ENCODE data around the gene PPP1R14C.
"Not testable (repeated sequence)": the region's sequence is repeated elsewhere in the genome, so short reads cannot be mapped to it uniquely, and the experiment has no call there.

PPP1R14C gene

DNA sequence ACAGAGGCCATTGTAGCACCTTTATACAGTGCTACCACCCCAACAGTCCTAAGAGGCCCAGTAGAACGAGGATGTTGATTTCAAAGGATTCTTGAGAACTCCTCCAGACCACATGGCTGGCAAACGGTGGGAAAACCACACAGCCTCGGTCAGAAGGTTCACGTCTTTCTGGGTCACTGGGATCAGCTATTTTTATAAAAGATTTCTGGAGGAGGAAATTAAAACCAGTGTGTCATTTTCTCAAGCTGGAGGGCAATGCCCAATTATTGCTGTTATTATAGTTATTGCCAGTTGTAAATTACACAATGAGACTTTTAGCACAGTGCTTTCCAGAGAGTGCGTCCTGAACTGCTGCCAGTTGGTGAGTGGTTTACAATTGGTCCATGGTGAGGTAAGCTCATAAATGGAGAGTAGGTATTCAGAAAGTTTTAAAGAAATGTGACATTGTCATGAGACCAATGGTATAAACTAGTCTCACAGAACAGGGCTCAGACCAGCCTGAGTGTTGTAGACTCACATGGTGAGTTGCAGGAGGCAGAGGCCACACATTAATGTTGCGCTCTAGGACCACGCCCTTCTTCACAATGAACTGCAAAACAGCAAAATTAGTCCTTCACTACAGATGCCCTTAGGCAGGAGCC, 8.4 kb upstream of the PPP1R14C start:
- no peak overlapping the region for H3K4me3 ChIP-seq (ENCODE audit: low read depth, low read length)
- DNase-seq (ENCODE audit: low read depth) = no peak
- TF ChIP-seq, protein P1, sequence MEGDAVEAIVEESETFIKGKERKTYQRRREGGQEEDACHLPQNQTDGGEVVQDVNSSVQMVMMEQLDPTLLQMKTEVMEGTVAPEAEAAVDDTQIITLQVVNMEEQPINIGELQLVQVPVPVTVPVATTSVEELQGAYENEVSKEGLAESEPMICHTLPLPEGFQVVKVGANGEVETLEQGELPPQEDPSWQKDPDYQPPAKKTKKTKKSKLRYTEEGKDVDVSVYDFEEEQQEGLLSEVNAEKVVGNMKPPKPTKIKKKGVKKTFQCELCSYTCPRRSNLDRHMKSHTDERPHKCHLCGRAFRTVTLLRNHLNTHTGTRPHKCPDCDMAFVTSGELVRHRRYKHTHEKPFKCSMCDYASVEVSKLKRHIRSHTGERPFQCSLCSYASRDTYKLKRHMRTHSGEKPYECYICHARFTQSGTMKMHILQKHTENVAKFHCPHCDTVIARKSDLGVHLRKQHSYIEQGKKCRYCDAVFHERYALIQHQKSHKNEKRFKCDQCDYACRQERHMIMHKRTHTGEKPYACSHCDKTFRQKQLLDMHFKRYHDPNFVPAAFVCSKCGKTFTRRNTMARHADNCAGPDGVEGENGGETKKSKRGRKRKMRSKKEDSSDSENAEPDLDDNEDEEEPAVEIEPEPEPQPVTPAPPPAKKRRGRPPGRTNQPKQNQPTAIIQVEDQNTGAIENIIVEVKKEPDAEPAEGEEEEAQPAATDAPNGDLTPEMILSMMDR (IDR thresholded peaks at IDR 0.05; ENCODE audit: control insufficient read depth, extremely low read depth, insufficient read depth) = no peak

DNA sequence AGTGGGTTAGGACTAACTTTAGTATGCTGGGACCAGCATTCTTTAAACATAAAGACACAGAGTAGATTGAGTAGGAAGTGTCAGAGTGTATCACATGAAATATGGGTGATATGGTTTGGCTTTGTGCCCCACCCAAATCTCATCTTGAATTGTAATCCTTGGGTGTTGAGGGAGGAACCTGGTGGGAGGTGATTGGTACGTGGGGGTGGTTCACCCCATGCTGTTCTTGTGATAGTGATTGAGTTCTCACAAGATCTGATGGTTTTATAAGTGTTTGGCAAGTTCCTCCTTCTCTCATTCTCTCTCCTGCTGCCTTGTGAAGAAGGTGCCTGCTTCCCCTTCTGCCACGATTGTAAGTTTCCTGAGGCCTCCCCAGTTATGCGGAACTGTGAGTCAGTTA, 5.1 kb upstream of the PPP1R14C start:
- H3K4me3 ChIP-seq (ENCODE audit: low read depth, low read length); DNase-seq (ENCODE audit: low read depth): not testable (repeated sequence)

DNA sequence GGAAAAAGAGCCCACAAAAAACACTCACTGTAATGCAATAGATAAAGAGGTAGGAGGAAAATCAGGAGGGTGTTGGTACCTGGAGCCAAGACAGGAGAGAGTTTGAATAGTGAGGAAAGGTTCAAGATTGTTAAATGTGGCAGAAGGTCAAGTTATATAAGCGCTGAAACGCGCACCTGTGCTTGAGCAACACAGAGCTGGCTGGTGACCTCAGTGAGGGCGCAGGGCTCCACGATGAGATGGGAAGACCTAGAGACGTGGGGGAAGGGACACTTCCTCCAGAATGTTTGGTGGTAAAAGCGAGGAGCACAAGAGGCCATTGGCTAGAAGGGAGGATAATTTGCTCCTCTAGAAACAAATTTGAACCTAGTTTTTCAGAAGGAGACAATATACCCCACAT, 4.2 kb upstream of the PPP1R14C start:
- TF ChIP-seq, protein P1 (IDR thresholded peaks at IDR 0.05; ENCODE audit: control insufficient read depth, extremely low read depth, insufficient read depth) = no peak
- no peak overlapping the region for H3K4me3 ChIP-seq (ENCODE audit: low read depth, low read length)
- DNase-seq (ENCODE audit: low read depth) = no peak

DNA sequence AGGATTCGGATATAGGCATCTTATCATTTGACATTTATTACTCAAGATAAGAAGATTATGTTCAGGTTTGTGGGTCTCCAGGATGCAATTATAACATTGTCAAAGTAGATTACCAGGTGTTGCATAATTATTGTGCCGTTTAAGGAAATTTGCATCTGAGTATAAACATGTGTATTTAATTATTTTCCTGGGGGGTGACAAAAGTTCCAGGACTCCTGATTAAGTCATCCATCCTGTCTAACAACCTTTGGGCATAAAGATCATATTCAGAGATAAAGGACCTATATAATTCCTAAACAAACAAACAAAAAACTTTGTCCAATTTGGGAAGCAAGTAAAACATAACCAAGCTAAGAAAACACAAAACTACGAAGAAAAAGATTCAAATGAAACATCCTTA, 3.3 kb upstream of the PPP1R14C start:
- peak overlapping the region; percentile 13; the same call in 1 of the 2 replicates for H3K4me3 ChIP-seq (ENCODE audit: low read depth, low read length)
- TF ChIP-seq, protein P1 (IDR thresholded peaks at IDR 0.05; ENCODE audit: control insufficient read depth, extremely low read depth, insufficient read depth) = no peak
- DNase-seq (ENCODE audit: low read depth) = peak; percentile 61

DNA sequence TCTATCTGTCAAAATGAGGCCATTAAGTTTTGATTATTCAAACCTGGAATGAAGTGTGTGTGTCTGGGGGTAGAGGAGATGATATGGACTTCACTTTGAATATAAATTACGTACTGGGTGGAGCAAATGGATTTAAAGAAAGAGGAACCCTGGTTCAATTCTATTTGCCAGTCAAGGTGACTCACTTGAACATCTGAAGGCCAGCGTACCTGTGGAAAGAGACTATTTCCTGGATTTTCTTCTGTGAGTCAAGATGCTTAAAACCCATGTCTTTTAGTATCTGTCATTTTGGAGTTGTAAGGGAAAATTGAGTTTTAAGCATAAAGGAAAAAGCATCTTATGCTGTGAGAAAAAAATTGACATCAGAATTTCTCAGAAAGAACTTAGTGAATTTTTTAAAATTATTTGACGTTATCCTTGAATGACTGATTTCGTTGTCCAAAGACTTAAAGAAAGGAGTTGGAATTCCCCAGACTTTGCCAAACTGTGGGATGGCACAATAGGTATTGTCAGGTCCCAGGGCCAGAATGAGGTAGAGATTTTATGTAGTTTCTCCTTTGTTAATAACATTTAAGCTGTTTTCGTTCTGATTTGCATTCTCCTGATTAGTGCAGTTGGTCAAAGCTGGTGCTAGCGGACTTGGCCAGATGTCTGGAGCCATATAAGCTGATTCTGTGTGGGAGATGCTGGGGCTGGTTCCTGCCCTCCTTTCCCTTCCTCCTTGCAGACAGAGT, 2.4 kb upstream of the PPP1R14C start:
- H3K4me3 ChIP-seq (ENCODE audit: low read depth, low read length) = peak overlapping the region; percentile 13; the same call in 1 of the 2 replicates
- TF ChIP-seq, protein P1 (IDR thresholded peaks at IDR 0.05; ENCODE audit: control insufficient read depth, extremely low read depth, insufficient read depth) = no peak
- no peak for DNase-seq (ENCODE audit: low read depth)

DNA sequence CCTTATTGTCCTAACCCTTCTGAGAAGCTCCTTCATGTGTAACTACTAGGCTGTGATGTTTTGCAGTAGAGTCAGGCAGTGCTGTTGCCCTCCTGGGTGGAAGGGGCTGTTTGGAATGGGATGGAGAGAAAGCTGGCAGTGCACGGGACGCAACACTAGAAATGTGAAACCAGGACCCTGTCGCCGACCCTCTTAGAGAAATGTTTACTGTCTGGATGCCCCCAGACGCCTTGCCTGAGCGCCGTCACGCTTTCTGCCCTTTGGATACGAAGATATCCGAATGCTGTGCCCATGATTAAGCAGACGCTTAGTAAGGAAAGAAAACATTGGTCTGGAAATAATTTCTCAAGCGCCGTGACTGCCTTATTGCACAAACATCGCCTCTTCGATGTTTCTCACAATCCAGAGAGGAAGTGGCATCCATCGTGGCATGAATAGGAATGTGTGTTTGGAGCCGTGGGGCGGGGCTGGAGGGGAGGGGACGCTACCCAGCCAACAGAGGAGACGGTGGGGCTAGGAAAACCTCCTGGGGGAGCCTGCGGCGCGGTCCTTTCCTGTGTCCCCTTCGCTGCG, 661 bp upstream of the PPP1R14C start:
- DNase-seq (ENCODE audit: low read depth) = no peak
- TF ChIP-seq, protein P1 (IDR thresholded peaks at IDR 0.05; ENCODE audit: control insufficient read depth, extremely low read depth, insufficient read depth) = no peak
- no peak overlapping the region for H3K4me3 ChIP-seq (ENCODE audit: low read depth, low read length)

DNA sequence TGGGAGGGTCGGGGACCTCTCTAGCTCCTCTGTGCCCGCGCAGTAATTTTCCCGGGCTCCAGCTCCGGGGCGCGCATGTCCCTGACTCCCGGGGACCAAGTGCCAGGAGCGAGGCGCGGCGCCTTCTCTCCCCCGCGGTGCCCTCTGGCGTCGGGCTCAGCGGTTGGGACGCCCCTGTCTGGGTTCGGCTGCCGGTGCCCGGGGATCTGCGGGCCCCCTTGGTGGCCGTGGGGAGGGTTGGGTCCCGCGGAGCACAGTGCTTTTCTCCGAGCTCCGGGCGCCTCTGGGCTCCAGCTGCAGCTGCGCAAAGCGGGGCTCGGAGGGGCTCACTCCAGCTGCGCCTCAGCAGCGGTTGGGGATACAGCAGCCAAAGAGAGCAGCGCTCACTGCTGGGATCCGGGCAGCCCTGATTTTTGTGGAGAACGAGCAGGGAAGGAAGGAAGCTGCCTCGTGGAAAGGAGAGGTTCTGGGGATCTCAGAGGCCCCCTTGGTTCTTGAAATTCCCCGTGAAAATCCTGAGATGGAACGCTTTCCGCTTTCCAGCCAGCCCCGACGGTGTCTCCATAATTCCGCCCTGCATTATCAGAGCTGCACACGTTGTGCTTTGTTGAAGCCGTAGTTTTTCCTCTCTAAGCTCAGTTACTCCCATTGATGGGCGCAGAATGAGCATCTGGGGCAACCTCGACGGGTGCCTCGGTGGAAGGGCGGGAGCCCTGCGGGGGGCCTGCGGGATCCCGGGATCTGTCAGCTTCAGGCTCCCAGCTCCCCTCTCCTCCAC, 861 bp downstream of the PPP1R14C start:
- no peak for DNase-seq (ENCODE audit: low read depth)
- TF ChIP-seq, protein P1 (IDR thresholded peaks at IDR 0.05; ENCODE audit: control insufficient read depth, extremely low read depth, insufficient read depth) = peak; percentile 36
- peak overlapping the region; percentile 57 for H3K4me3 ChIP-seq (ENCODE audit: low read depth, low read length)
